HG02884 (cell line): Measurements from ENCODE around the gene MCOLN1.
"Not testable (repeated sequence)": the region's sequence is repeated elsewhere in the genome, so short reads cannot be mapped to it uniquely, and the experiment has no call there.

Source experiments
- ATAC-seq: cut with Tn5 transposase; IDR thresholded peaks from one replicate; pipeline ENCODE4 v1.9.1; 2021; ENCODE audit warnings: mild to moderate bottlenecking, moderate library complexity; ENCODE audit not compliant: unreplicated experiment

MCOLN1 gene

DNA sequence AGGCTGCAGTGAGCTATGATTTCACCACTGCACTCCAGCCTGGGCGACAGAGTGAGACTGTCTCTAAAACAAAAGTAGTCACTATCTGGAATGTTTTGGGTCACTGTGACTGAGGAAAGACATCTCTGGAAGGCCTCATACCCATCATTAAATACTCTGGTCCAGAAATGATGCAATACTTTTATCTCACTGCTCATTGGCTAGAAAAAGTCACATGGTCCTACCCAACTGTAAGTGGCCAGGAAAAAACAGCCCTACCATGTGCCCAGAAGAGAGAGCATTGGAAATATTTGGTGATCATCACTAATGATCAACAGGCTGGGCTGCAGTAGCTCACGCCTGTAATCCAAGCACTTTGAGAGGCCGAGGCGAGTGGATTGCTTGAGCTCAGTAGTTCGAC, 42.9 kb downstream of the MCOLN1 start:
- ATAC-seq: no peak

DNA sequence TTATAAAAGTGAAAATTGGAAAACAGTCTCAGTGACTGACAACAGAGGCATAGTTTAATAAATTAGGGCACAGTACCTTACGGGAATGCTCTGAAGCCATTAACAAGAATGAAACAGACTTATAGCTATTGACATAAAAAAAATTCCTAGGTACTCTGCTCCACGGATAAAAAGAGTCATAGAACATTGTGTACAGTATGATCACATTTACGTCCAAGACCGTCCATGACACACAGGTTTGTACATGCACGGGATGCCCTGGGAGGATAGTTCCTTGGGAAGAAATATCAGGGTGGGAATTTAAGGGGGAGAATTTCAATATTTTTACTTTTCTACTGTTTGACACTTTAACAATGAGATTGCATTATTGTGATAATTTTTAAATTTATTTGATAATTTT, 48.3 kb downstream of the MCOLN1 start:
- ATAC-seq: no peak

DNA sequence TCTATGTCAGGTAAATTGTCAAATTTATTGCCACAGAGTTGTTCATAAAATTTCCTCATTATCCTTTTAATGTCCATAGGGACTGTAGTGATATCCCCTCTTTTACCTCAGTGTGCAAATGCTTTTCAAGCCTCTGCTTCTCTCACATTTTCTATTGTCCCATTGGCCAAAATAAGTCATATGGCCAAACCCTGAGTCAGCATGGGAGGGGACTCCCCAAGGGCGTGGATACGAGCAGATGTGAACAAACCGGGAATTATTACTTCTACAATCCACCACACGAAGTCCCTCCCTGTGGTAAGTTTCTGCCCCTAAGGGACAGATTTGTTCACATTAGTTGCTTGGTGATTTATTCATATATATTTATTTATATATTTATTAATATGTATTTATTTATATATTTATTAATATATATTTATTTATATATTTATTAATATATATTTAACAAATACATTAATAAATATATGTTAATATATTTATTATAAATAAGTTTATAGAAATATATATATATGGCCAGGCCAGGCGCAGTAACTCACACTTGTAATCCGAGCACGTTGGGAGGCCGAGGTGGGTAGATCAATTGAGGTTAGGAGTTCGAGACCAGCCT, 53.1 kb downstream of the MCOLN1 start:
- ATAC-seq: no peak

DNA sequence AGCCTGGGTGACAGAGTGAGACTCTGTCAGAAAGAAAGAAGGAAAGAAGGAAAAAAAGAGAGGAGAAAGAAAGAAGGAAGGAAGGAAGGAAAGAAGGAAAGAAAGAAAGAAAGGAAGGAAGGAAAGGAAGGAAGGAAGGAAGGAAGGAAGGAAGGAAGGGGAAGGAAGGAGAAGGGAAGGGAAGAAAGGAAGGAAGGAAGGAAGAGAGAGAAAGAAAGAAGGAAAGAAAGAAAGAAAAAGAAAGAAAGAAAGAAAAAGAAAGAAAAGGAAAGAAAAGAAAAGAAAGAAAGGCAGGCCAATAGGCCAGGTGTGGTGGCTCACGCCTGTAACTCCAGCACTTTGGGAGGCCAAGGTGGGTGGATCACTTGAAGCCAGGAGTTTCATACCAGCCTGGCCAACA, 55.0 kb downstream of the MCOLN1 start:
- ATAC-seq: not testable (repeated sequence)

DNA sequence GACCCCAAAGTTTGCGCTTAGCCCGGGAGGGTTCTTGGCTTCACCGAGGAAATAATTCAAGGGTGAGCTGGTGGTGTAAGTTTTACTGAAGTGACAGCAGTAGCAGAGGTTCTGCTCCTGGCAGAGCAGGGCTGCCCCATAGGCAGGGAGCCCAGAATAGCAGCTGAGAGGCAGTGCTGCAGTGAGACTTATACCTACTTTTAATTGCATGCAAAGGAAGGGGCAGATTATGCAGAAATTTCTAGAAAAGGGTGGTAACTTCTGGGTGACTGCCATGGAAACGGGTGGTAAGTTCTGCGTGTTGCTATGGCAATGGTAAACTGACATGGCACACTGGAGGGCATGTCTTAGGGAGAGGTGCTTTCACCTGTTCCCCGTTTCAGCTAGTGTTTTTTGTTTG, 55.7 kb downstream of the MCOLN1 start:
- no peak for ATAC-seq

DNA sequence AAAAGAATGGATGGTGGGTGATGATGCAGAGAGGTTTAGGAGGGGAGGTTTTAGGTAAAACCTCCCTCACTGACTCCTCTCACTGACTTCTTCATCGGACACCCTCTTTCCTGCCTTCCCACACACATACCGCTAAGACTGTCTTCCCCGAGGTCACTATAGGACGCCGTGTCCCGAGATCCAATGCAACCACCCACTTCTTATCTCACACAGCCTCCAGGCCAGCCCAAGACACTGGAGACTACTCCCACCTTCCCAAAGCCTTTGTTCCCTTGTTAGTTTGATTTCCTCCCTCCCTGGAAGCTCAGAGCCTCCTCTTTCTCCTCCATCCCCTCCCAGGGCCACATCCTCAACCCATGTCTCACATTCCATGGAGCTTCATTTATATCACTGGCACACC, 56.8 kb downstream of the MCOLN1 start:
- no peak for ATAC-seq

DNA sequence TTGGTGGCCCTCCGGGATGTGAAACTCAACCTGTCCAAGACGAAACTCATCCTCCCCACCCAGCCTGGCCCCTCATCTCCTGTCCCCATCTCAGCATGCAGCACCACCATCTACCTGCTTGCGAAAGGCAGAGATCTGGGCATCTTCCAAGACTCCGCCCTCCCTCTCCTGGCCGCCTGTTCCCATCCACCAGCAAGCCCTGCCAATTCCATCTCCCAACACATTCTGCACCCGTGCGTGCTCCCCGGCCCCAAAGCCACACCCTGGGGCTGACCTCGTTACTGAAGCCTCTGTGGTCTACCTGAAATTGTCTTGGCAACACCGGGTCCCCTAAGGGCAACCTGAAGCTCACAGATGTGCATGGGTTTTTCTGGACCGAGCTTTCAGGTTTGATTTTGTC, 60.0 kb downstream of the MCOLN1 start:
- no peak for ATAC-seq
